ENCODE results near the gene PLXNC1.

DNA sequence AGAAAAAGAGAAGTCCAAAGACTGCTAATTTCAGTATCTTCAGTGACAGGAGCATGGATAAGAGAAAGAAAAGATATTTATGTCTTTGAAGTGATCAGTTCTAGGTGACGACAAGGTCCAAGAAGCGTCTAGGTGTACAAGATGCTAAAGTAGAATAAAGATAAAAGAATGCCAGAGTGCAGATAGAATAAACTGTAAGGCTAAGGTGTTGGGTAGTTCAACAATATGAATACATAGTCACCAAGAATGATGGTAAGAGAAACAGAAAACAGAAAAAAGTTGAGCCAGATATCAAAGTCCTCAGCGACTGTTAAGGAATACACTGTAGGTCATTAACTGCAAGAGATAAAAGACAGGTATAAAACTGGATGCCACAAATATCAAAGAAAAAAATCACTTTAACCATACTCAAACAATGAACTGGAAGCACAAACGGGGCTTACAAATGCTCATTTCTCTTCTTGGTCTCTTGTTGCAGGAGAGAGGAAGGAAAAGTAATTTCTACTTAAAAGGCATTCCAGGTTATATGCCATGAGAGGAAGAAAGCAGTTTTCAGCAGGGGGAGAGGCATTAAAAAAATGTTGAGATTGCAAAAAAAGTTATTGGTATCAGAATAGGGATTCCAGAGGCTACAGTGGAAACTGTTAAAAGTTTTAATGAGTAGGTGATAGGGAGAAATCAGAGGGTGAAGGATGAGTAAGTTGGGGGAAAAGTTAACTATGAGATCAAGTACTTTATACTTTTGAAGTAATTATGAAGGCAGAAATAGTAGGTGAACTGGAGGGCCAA, 189.8 kb downstream of the PLXNC1 start:
- no peak for TF ChIP-seq CTCF (conservative IDR thresholded peaks at IDR 0.05 in 1 of 2, IDR thresholded peaks at IDR 0.05 in 1 of 2; ENCODE audit: low read depth in 1 of 2, low read length in 2 of 2)
- no peak for TF ChIP-seq EZH2 (IDR thresholded peaks at IDR 0.05; ENCODE audit: low read length, missing control alignments)

Data from fibroblast of lung (primary cell).